Kidney epithelial cell (primary cell): Measurements from ENCODE around the gene PIK3AP1. TPM values are rescaled to one million over a fixed set of nuclear protein-coding genes. Genes with fewer than 3 reads are reported as not detected.
"Not testable (repeated sequence)": the region's sequence is repeated elsewhere in the genome, so short reads cannot be mapped to it uniquely, and the experiment has no call there.

Experiments used
- DNase-seq: peaks from one replicate; pipeline ENCODE4 v3.0.0-alpha.2; 2010; ENCODE audit warnings: low read depth
- H3K27me3 ChIP-seq: 2 replicates; pipeline ENCODE4 v1.6.0; 2011; ENCODE audit warnings: low read length; ENCODE audit not compliant: control insufficient read depth, insufficient read depth
- H3K36me3 ChIP-seq: 2 replicates; pipeline ENCODE4 v1.5.1; 2011; ENCODE audit warnings: low read length; ENCODE audit not compliant: control insufficient read depth, insufficient read depth
- H3K4me3 ChIP-seq: 2 replicates; pipeline ENCODE4 v1.5.1; 2011; ENCODE audit warnings: low read depth, mild to moderate bottlenecking, control low read depth, low read length
- total RNA-seq: library from RNA; depleted of rRNA; stranded (reverse); fragments of >200 nt; gene quantifications from 2 replicates; pipeline ENCODE4 v1.2.3, GENCODE V29; 2015
- TF ChIP-seq, protein P1 (sequence below): IDR thresholded peaks from 2 replicates; pipeline ENCODE4 v1.5.1; 2011; ENCODE audit warnings: mild to moderate bottlenecking, moderate library complexity, low read length, control low read depth, inconsistent platforms; ENCODE audit not compliant: insufficient read depth, poor library complexity, severe bottlenecking

Gene PIK3AP1
- total RNA-seq, 1 donor from 2014 or later: 8.9 TPM

DNA sequence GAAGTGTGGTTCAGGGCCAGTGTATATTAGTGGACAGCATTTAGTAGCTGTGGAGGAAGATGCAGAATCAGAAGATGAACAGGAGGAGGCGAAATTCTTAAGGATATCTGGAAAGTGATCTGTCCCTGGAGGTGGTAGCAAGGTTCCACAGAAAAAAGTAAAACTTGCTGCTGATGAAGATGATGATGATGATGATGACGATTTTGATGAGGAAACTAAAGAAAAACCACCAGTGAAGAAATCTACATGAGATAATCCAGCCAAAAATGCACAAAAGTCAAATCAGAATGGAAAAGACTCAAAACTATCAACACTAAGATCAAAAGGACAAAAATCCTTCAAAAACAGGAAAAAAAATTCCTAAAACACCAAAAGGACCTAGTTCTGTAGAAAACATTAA lies 159.8 kb downstream of the PIK3AP1 start:
- TF ChIP-seq, protein P1, sequence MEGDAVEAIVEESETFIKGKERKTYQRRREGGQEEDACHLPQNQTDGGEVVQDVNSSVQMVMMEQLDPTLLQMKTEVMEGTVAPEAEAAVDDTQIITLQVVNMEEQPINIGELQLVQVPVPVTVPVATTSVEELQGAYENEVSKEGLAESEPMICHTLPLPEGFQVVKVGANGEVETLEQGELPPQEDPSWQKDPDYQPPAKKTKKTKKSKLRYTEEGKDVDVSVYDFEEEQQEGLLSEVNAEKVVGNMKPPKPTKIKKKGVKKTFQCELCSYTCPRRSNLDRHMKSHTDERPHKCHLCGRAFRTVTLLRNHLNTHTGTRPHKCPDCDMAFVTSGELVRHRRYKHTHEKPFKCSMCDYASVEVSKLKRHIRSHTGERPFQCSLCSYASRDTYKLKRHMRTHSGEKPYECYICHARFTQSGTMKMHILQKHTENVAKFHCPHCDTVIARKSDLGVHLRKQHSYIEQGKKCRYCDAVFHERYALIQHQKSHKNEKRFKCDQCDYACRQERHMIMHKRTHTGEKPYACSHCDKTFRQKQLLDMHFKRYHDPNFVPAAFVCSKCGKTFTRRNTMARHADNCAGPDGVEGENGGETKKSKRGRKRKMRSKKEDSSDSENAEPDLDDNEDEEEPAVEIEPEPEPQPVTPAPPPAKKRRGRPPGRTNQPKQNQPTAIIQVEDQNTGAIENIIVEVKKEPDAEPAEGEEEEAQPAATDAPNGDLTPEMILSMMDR: no peak
- no peak for DNase-seq
- Histone ChIP-seq H3K4me3 (no peak overlapping the region), H3K27me3 (no peaks in the 10 kb centered on the region), H3K36me3 (no peaks in the 10 kb centered on the region)

GRCh38 chr10:96556003-96556402 lies 164.3 kb downstream of the PIK3AP1 start:
- H3K36me3 ChIP-seq: no peaks in the 10 kb centered on the region
- TF ChIP-seq, protein P1: peak; percentile 47

GRCh38 chr10:96555330-96555729 lies 165.0 kb downstream of the PIK3AP1 start:
- no peaks in the 10 kb centered on the region for H3K36me3 ChIP-seq
- DNase-seq: no peak
- TF ChIP-seq, protein P1: no peak
- no peaks in the 10 kb centered on the region for H3K27me3 ChIP-seq
- no peak overlapping the region for H3K4me3 ChIP-seq

More at GRCh38 chr10:96556003-96556402, 164.3 kb downstream of the PIK3AP1 start:
- DNase-seq: no peak
- Histone ChIP-seq H3K27me3 (no peaks in the 10 kb centered on the region), H3K4me3 (no peak overlapping the region)

GRCh38 chr10:96548589-96548988 lies 171.7 kb downstream of the PIK3AP1 start:
- no peaks in the 10 kb centered on the region for H3K27me3 ChIP-seq
- no peak for DNase-seq
- no peaks in the 10 kb centered on the region for H3K36me3 ChIP-seq
- H3K4me3 ChIP-seq: no peak overlapping the region
- TF ChIP-seq, protein P1: no peak

DNA sequence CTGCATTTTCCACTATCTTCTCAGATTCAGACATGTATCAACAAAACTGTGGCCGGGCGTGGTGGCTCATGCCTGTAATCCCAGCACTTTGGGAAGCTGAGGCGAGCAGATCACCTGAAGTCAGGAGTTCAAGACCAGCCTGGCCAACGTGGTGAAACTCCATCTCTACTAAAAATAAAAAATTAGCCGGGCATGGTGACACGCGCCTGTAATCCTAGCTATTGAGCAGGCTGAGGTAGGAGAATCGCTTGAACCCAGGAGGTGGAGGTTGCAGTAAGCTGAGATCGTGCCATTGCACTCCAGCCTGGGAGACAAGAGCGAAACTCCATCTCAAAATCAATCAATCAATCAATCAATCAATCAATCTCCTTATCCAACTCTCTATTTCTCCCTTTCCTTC lies 174.8 kb downstream of the PIK3AP1 start:
- H3K27me3 ChIP-seq, DNase-seq, H3K36me3 ChIP-seq, H3K4me3 ChIP-seq: not testable (repeated sequence)

Other genes with a start within 250 kb of the PIK3AP1 start
- 2.2 and 2.8 TPM in 2 replicates for gene TLL2, start 206.6 kb downstream of the PIK3AP1 start, total RNA-seq
- gene TM9SF3, start 133.5 kb downstream of the PIK3AP1 start, total RNA-seq: 77.6 and 78.5 TPM in 2 replicates
- gene LCOR, start 111.8 kb upstream of the PIK3AP1 start, total RNA-seq: 27.2 and 29.8 TPM in 2 replicates